Measurements from ENCODE around the gene DNA2. TPM values are rescaled to one million over a fixed set of nuclear protein-coding genes. Genes with fewer than 3 reads are reported as not detected.

DNA2 gene
- total and polyA plus RNA-seq, 2 of the 13 experiments (the other 11 are each of a cell fraction or from before 2014, with no cell fraction given) = 4.8 to 27.3 TPM

DNA sequence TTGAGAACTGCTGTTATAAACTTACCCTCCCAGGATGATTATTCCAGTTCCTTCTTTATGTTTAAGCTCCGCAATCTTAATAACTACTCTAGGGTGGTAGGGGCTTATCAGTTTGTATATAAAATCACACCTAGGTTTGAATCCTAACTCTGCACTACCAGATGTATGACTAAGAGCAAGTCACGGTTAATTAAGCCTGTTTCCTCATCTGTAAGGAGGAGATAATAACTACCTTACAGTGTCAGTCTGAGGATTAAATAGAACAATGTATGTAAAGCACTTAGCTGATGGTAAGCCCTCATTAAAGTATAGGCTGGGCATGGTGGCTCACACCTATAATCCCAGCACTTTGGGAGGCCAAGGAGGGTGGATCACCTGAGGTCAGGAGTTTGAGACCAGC is 9.2 kb downstream of the DNA2 start:
- Histone ChIP-seq H3K27me3 (ENCODE audit: control insufficient read depth in 1 of 2, insufficient read depth in 2 of 2, low read length in 2 of 2) (no peaks in the 10 kb centered on the region), H3K4me1 (ENCODE audit: insufficient read depth, low read length) (no peaks in the 10 kb centered on the region), H3K79me2 (ENCODE audit: insufficient read depth, low read length) (no peaks in the 10 kb centered on the region), H3K9me3 (ENCODE audit: low read length) (no peaks in the 10 kb centered on the region), H3K4me2 (ENCODE audit: low read depth, low read length) (no peak overlapping the region), H4K20me1 (ENCODE audit: insufficient read depth, low read length) (no peaks in the 10 kb centered on the region), H3K4me3 (replicated peaks in 1 of 3; ENCODE audit: insufficient read depth in 1 of 3, low read depth in 2 of 3, low read length in 3 of 3) (no peak overlapping the region), H3K36me3 (replicated peaks in 1 of 2; ENCODE audit: control insufficient read depth in 1 of 2, insufficient read depth in 2 of 2, low read length in 2 of 2) (peaks cover 3 to 37% of the 10 kb centered on the region in 2 experiments; a peak in 4 of 5 replicates), H3K9ac (ENCODE audit: insufficient read depth, low read depth, low read length) (no peak overlapping the region), H2AFZ (ENCODE audit: low read length) (no peak overlapping the region), H3K27ac (ENCODE audit: extremely low read length, insufficient read depth, low read length) (no peak overlapping the region)
- WGBS (ENCODE audit: low lambda C conversion rate) = 98% methylated on average over 2 of the region's 2 CpGs
- TF ChIP-seq, protein P1, sequence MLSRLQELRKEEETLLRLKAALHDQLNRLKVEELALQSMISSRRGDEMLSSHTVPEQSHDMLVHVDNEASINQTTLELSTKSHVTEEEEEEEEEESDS (CRISPR knock-in tag; IDR thresholded peaks at IDR 0.05; ENCODE audit: borderline replicate concordance) = no peak
- TF ChIP-seq ZSCAN25 (CRISPR knock-in tag; IDR thresholded peaks at IDR 0.05) (no peak), EEA1 (CRISPR knock-in tag; IDR thresholded peaks at IDR 0.05; ENCODE audit: borderline replicate concordance) (no peak), ZNF777 (CRISPR knock-in tag; IDR thresholded peaks at IDR 0.05) (no peak), HNRNPUL1 (IDR thresholded peaks at IDR 0.05; ENCODE audit: low read depth, low read length) (no peak), SRSF4 (IDR thresholded peaks at IDR 0.05; ENCODE audit: low read depth, low read length, poor library complexity, severe bottlenecking) (no peak), POLR2A (IDR thresholded peaks at IDR 0.05; ENCODE audit: insufficient read depth in 1 of 2, low read depth in 2 of 2, low read length in 2 of 2) (no peak)
- TF ChIP-seq, protein P2, sequence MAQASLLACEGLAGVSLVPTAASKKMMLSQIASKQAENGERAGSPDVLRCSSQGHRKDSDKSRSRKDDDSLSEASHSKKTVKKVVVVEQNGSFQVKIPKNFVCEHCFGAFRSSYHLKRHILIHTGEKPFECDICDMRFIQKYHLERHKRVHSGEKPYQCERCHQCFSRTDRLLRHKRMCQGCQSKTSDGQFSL (CRISPR knock-in tag; IDR thresholded peaks at IDR 0.05) = no peak
- TF ChIP-seq, protein P3, sequence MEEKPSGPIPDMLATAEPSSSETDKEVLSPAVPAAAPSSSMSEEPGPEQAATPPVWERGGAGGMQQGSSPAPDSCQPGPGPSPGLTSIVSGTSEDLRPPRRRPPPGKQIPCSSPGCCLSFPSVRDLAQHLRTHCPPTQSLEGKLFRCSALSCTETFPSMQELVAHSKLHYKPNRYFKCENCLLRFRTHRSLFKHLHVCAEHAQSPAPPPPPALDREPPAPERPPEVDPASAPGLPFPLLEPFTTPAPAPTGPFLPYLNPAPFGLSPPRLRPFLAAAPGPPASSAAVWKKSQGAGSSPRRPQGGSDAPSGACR (CRISPR knock-in tag; IDR thresholded peaks at IDR 0.05) = no peak
- ChIA-PET CTCF (ENCODE audit: low intra/inter-chr PET ratio, low total read pairs) (no interaction called here), POLR2A (no interaction called here)
- intact Hi-C loops (cut with micrococcal nuclease; ENCODE audit: unreplicated experiment) (no loop called here), in situ Hi-C loops (cut with HindIII; ENCODE audit: extremely low pct_ligation_motif_present, low pct_unique_long_range_greater_than_20kb) (no loop called here)
- FAIRE-seq (no peak), DNase-seq (ENCODE audit: low spot score) (no peak), ATAC-seq (no peak)
- BruUV-seq (replicated peaks) = no TSS peak

All from HepG2 (cell line).